GM23338 (cell line): ENCODE results near the gene DNAH6. TPM values are rescaled to one million over a fixed set of nuclear protein-coding genes. Genes with fewer than 3 reads are reported as not detected.

Source experiments
- CREB1 ChIP-seq: fragments of 250-450 bp; sonication (Bioruptor Pico); IDR thresholded peaks from 2 replicates; pipeline ENCODE4 v1.5.0; 2020; ENCODE audit warnings: low read depth, mild to moderate bottlenecking, moderate library complexity
- CTCF ChIP-seq, 2 experiments: fragments of 200-600 bp in 1 of 2; sonication (generic) in 1 of 2; conservative IDR thresholded peaks; 2 replicates each; pipeline versions ENCODE4 v1.5.1 to v1.6.1; 2016 to 2017; ENCODE audit warnings: antibody characterized with exemption in 2 of 2, low read depth in 2 of 2, mild to moderate bottlenecking in 2 of 2, moderate library complexity in 1 of 2
- EZH2 ChIP-seq: fragments of 200-600 bp; sonication (generic); IDR thresholded peaks from one replicate; pipeline ENCODE4 v1.8.0; 2017; ENCODE audit warnings: antibody characterized with exemption, mild to moderate bottlenecking, low read depth; ENCODE audit not compliant: unreplicated experiment
- EZH2phosphoT487 ChIP-seq: fragments of 200-600 bp; sonication (generic); IDR thresholded peaks from one replicate; pipeline ENCODE4 v1.8.1; 2018; ENCODE audit warnings: antibody characterized with exemption; ENCODE audit not compliant: unreplicated experiment
- JUNB ChIP-seq: IDR thresholded peaks from one replicate; pipeline ENCODE4 v1.6.1; 2016; ENCODE audit warnings: antibody characterized with exemption; ENCODE audit not compliant: unreplicated experiment
- NANOG ChIP-seq: IDR thresholded peaks from 2 replicates; pipeline ENCODE4 v1.6.1; 2016; ENCODE audit warnings: antibody characterized with exemption, borderline replicate concordance
- POLR2AphosphoS5 ChIP-seq: IDR thresholded peaks from 2 replicates; pipeline ENCODE4 v1.6.1; 2016; ENCODE audit warnings: antibody characterized with exemption, low read depth
- REST ChIP-seq: IDR thresholded peaks from one replicate; pipeline ENCODE4 v1.6.1; 2018; ENCODE audit warnings: antibody characterized with exemption; ENCODE audit not compliant: unreplicated experiment
- STAT1 ChIP-seq: IDR thresholded peaks from one replicate; pipeline ENCODE4 v1.6.1; 2016; ENCODE audit warnings: antibody characterized with exemption; ENCODE audit not compliant: unreplicated experiment
- ZNF114 ChIP-seq: fragments of 250-450 bp; sonication (Bioruptor Pico); IDR thresholded peaks from 2 replicates; pipeline ENCODE4 v1.5.0; 2020; ENCODE audit warnings: mild to moderate bottlenecking, moderate library complexity
- ZNF331 ChIP-seq: fragments of 250-450 bp; sonication (Bioruptor Pico); IDR thresholded peaks from 2 replicates; pipeline ENCODE4 v1.5.0; 2020; ENCODE audit warnings: low read depth, mild to moderate bottlenecking, moderate library complexity
- polyA plus RNA-seq: library from polyadenylated mRNA; unstranded; fragments of >200 nt; fragmentation: Nextera tagmentation; extraction: Ambion mirVana; gene quantifications from 2 replicates; pipeline ENCODE4 v1.2.1, GENCODE V29; 2016
- total RNA-seq: library from RNA; depleted of rRNA; stranded (reverse); fragments of >200 nt; shearing (Covaris generic); gene quantifications from 2 replicates; pipeline ENCODE4 v1.2.3, GENCODE V29; 2014
- TF ChIP-seq, protein P1 (sequence below): fragments of 250-450 bp; sonication (Bioruptor Pico); IDR thresholded peaks from 2 replicates; pipeline ENCODE4 v1.5.0; 2020; ENCODE audit warnings: mild to moderate bottlenecking, moderate library complexity

DNAH6 gene
- total and polyA plus RNA-seq, 2 experiments from 2014 or later = 0.27 to 0.31 TPM

DNA sequence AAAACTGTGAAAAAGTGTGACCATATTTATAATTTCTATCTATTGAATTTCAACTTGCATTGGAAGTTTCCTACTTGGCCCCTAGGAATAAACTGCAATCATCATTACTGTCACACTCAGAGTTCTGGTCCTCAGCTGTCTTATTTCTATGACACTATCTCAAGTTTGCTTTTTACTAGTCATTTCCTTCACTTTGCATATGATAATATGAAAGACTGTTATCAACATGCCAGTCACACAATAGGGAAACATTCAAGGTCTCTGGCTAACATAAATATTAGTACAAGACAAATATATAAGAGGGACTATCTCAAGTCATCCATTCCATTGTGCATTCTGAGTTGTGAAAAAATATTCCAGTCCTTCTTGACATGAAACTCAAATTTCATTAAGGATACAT lies 28.7 kb downstream of the DNAH6 start (continued):
- TF ChIP-seq, protein P1, sequence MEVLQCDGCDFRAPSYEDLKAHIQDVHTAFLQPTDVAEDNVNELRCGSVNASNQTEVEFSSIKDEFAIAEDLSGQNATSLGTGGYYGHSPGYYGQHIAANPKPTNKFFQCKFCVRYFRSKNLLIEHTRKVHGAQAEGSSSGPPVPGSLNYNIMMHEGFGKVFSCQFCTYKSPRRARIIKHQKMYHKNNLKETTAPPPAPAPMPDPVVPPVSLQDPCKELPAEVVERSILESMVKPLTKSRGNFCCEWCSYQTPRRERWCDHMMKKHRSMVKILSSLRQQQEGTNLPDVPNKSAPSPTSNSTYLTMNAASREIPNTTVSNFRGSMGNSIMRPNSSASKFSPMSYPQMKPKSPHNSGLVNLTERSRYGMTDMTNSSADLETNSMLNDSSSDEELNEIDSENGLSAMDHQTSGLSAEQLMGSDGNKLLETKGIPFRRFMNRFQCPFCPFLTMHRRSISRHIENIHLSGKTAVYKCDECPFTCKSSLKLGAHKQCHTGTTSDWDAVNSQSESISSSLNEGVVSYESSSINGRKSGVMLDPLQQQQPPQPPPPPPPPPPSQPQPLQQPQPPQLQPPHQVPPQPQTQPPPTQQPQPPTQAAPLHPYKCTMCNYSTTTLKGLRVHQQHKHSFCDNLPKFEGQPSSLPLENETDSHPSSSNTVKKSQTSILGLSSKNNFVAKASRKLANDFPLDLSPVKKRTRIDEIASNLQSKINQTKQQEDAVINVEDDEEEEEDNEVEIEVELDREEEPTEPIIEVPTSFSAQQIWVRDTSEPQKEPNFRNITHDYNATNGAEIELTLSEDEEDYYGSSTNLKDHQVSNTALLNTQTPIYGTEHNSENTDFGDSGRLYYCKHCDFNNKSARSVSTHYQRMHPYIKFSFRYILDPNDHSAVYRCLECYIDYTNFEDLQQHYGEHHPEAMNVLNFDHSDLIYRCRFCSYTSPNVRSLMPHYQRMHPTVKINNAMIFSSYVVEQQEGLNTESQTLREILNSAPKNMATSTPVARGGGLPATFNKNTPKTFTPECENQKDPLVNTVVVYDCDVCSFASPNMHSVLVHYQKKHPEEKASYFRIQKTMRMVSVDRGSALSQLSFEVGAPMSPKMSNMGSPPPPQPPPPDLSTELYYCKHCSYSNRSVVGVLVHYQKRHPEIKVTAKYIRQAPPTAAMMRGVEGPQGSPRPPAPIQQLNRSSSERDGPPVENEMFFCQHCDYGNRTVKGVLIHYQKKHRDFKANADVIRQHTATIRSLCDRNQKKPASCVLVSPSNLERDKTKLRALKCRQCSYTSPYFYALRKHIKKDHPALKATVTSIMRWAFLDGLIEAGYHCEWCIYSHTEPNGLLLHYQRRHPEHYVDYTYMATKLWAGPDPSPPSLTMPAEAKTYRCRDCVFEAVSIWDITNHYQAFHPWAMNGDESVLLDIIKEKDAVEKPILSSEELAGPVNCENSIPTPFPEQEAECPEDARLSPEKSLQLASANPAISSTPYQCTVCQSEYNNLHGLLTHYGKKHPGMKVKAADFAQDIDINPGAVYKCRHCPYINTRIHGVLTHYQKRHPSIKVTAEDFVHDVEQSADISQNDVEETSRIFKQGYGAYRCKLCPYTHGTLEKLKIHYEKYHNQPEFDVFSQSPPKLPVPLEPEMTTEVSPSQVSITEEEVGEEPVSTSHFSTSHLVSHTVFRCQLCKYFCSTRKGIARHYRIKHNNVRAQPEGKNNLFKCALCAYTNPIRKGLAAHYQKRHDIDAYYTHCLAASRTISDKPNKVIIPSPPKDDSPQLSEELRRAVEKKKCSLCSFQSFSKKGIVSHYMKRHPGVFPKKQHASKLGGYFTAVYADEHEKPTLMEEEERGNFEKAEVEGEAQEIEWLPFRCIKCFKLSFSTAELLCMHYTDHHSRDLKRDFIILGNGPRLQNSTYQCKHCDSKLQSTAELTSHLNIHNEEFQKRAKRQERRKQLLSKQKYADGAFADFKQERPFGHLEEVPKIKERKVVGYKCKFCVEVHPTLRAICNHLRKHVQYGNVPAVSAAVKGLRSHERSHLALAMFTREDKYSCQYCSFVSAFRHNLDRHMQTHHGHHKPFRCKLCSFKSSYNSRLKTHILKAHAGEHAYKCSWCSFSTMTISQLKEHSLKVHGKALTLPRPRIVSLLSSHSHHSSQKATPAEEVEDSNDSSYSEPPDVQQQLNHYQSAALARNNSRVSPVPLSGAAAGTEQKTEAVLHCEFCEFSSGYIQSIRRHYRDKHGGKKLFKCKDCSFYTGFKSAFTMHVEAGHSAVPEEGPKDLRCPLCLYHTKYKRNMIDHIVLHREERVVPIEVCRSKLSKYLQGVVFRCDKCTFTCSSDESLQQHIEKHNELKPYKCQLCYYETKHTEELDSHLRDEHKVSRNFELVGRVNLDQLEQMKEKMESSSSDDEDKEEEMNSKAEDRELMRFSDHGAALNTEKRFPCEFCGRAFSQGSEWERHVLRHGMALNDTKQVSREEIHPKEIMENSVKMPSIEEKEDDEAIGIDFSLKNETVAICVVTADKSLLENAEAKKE (CRISPR knock-in tag) = no peak
- no peak for TF ChIP-seq EZH2
- TF ChIP-seq ZNF331 (CRISPR knock-in tag) = no peak
- TF ChIP-seq STAT1 = no peak
- TF ChIP-seq CREB1 = no peak
- no peak for TF ChIP-seq POLR2AphosphoS5
- no peak for TF ChIP-seq JUNB
- TF ChIP-seq REST = no peak
- no peak for TF ChIP-seq ZNF114
- TF ChIP-seq EZH2phosphoT487 = no peak
- no peak for TF ChIP-seq CTCF (conservative IDR thresholded peaks at IDR 0.05; ENCODE audit: low read depth in 2 of 2)
- no peak for TF ChIP-seq NANOG
